A673 (cell line): Measurements from ENCODE around the gene AARS2.

ENCODE experiments used
- EZH2 ChIP-seq: fragments of 200-600 bp; sonication (generic); IDR thresholded peaks from 2 replicates; pipeline ENCODE4 v1.6.1; 2017; ENCODE audit warnings: borderline replicate concordance, low read depth, mild to moderate bottlenecking, mixed read lengths, antibody characterized with exemption, low read length; ENCODE audit not compliant: poor library complexity, severe bottlenecking
- TF ChIP-seq, protein P1 (sequence below): fragments of 300-800, 200-600 bp; sonication (generic); conservative IDR thresholded peaks from 2 replicates; pipeline ENCODE4 v1.5.1; 2017; ENCODE audit warnings: low read depth, mild to moderate bottlenecking, antibody characterized with exemption, low read length, moderate library complexity, mixed read lengths

DNA sequence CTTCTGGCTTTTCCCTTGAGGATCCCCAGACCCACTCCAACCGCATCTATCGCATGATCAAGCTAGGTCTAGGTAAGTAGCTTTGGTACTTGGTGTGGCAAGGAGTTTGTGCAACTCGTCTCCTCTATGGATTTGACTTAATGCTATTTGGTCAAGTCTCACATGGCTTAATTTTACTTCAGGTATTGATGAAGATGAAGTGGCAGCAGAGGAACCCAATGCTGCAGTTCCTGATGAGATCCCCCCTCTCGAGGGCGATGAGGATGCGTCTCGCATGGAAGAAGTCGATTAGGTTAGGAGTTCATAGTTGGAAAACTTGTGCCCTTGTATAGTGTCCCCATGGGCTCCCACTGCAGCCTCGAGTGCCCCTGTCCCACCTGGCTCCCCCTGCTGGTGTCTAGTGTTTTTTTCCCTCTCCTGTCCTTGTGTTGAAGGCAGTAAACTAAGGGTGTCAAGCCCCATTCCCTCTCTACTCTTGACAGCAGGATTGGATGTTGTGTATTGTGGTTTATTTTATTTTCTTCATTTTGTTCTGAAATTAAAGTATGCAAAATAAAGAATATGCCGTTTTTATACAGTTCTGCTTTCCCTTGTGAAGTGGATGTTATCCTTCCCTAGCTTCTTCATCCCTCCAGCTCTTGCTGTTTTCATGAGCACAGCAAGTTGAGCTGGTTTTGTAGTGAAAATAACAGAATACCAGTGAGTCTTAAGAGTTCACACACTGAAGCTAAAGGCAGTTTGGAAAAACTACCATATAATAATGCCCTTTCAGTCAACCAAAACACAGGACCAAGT lies 59.6 kb downstream of the AARS2 start:
- TF ChIP-seq, protein P1, sequence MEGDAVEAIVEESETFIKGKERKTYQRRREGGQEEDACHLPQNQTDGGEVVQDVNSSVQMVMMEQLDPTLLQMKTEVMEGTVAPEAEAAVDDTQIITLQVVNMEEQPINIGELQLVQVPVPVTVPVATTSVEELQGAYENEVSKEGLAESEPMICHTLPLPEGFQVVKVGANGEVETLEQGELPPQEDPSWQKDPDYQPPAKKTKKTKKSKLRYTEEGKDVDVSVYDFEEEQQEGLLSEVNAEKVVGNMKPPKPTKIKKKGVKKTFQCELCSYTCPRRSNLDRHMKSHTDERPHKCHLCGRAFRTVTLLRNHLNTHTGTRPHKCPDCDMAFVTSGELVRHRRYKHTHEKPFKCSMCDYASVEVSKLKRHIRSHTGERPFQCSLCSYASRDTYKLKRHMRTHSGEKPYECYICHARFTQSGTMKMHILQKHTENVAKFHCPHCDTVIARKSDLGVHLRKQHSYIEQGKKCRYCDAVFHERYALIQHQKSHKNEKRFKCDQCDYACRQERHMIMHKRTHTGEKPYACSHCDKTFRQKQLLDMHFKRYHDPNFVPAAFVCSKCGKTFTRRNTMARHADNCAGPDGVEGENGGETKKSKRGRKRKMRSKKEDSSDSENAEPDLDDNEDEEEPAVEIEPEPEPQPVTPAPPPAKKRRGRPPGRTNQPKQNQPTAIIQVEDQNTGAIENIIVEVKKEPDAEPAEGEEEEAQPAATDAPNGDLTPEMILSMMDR: peak; percentile 65
- TF ChIP-seq EZH2: no peak
